Right lobe of liver (tissue), 4 donors: ENCODE results near the gene SRPK1.

Source experiments
- CTCF ChIP-seq, 4 donors: fragments of 200-600 bp in 3 of 4; fragments of 450-650 bp in 1 of 4; IDR thresholded peaks; one replicate each; pipeline versions ENCODE4 v1.5.1 to v1.8.0; 2016 to 2022; ENCODE audit warnings: antibody characterized with exemption in 4 of 4, mild to moderate bottlenecking in 2 of 4
- POLR2A ChIP-seq: fragments of 450-650 bp; IDR thresholded peaks from one replicate; pipeline ENCODE4 v1.6.1; 2017; ENCODE audit warnings: antibody characterized with exemption, mild to moderate bottlenecking
- donor health status: DM: no; HTN: no; CAD: no.
- donor health status: DM: no; HTN: no; CAD: no.
- donor health status: DM: no; HTN: yes; CAD: no.

GRCh38 chr6:35892482-35892881 is 28.4 kb downstream of the SRPK1 start:
- no peak for TF ChIP-seq CTCF (IDR thresholded peaks at IDR 0.05)
- no peak for TF ChIP-seq POLR2A
